Glutamatergic neuron (in vitro differentiated cells): ENCODE data around the gene PHF12. TPM values are rescaled to one million over a fixed set of nuclear protein-coding genes. Genes with fewer than 3 reads are reported as not detected.

Source experiments
- DNase-seq: peaks from one replicate; pipeline ENCODE4 v3.0.0; 2022
- H3K27ac Mint-ChIP-seq: one replicate; pipeline ENCODE4 v1.8.0; 2020; ENCODE audit warnings: mild to moderate bottlenecking, mixed read lengths, inconsistent platforms; ENCODE audit not compliant: unreplicated experiment
- H3K27me3 Mint-ChIP-seq: one replicate; pipeline ENCODE4 v1.8.0; 2020; ENCODE audit warnings: mild to moderate bottlenecking, moderate library complexity, mixed read lengths, inconsistent platforms; ENCODE audit not compliant: unreplicated experiment
- H3K36me3 Mint-ChIP-seq: one replicate; pipeline ENCODE4 v1.8.0; 2020; ENCODE audit warnings: mild to moderate bottlenecking, mixed read lengths, inconsistent platforms; ENCODE audit not compliant: unreplicated experiment
- H3K4me1 Mint-ChIP-seq: one replicate; pipeline ENCODE4 v1.8.0; 2020; ENCODE audit warnings: mild to moderate bottlenecking, low read depth, mixed read lengths, inconsistent platforms; ENCODE audit not compliant: unreplicated experiment
- H3K4me3 Mint-ChIP-seq: one replicate; pipeline ENCODE4 v1.8.0; 2020; ENCODE audit warnings: mild to moderate bottlenecking, mixed read lengths, inconsistent platforms; ENCODE audit not compliant: unreplicated experiment
- H3K9me3 Mint-ChIP-seq: one replicate; pipeline ENCODE4 v1.8.0; 2020; ENCODE audit warnings: mild to moderate bottlenecking, moderate library complexity, mixed read lengths, inconsistent platforms; ENCODE audit not compliant: unreplicated experiment
- total RNA-seq: library from RNA; stranded (reverse); fragmentation: NEBNext Ultra II Directional; extraction: Animal tissue kit (Norgen Biotek cat#: 25700); gene quantifications from one replicate; pipeline ENCODE4 v1.2.1, GENCODE V29; 2021; ENCODE audit not compliant: unreplicated experiment
- TF ChIP-seq, protein P1 (sequence below): fragments of 200-600 bp; sonication (generic); IDR thresholded peaks from one replicate; pipeline ENCODE4 v1.5.0; 2021; ENCODE audit not compliant: partially characterized antibody, unreplicated experiment

The PHF12 gene
- total RNA-seq, 1 donor from 2014 or later = 59.8 TPM

DNA sequence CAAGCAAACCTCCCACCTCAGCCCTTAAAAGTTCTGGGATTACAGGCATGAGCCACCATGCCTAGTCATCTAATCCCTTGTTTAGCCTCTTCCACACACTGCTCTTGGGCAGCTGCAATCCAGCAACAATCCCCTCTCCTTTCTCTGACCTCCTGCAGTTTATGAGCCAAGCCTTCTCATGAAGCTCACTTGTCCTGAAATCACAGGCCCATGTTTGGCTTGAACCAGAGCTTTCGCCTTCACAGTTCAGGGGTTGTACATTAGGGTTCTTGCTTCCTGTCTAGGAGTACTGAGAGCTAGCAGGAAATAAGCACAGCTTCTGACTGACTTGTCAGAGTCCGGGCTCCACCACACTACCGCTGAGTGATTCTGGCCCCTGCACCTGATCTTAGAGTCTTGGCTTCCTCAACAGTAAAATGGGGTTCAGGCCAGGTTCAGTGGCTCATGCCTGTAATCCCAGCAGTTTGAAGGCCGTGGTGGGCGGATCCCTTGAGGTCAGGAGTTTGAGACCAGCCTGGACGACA lies 80.2 kb downstream of the PHF12 start:
- Mint-ChIP-seq H3K27me3 (peaks cover 1% of the 10 kb centered on the region), H3K4me3 (no peak overlapping the region), H3K4me1 (peaks cover 5% of the 10 kb centered on the region), H3K27ac (no peak overlapping the region), H3K36me3 (peaks cover 4% of the 10 kb centered on the region), H3K9me3 (peaks cover 5% of the 10 kb centered on the region)
- TF ChIP-seq, protein P1, sequence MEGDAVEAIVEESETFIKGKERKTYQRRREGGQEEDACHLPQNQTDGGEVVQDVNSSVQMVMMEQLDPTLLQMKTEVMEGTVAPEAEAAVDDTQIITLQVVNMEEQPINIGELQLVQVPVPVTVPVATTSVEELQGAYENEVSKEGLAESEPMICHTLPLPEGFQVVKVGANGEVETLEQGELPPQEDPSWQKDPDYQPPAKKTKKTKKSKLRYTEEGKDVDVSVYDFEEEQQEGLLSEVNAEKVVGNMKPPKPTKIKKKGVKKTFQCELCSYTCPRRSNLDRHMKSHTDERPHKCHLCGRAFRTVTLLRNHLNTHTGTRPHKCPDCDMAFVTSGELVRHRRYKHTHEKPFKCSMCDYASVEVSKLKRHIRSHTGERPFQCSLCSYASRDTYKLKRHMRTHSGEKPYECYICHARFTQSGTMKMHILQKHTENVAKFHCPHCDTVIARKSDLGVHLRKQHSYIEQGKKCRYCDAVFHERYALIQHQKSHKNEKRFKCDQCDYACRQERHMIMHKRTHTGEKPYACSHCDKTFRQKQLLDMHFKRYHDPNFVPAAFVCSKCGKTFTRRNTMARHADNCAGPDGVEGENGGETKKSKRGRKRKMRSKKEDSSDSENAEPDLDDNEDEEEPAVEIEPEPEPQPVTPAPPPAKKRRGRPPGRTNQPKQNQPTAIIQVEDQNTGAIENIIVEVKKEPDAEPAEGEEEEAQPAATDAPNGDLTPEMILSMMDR = no peak
- DNase-seq = no peak

DNA sequence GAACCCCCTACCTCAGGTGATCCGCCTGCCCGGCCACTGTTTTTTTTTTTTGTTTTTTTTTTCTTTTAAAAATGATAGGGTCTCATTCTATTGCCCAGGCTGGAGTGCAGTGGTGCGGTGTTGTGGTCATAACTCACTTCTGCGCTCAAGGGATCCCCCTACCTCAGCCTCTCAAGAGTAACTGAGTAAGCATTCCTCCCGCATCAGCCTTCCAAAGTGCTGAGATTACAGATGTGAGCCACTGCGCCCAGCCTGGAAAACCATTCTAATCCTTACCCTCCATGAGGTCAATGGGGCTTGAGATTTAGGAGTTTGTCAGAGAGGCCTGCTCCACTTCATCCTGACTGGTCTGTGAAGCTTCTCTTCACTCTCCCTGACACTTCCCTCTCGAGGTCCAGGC lies 84.0 kb downstream of the PHF12 start:
- TF ChIP-seq, protein P1 = no peak
- Mint-ChIP-seq H3K36me3 (no peaks in the 10 kb centered on the region), H3K27me3 (peaks cover 1% of the 10 kb centered on the region), H3K9me3 (peaks cover 7% of the 10 kb centered on the region), H3K4me1 (peaks cover 4% of the 10 kb centered on the region), H3K4me3 (no peak overlapping the region), H3K27ac (no peak overlapping the region)
- DNase-seq = no peak

DNA sequence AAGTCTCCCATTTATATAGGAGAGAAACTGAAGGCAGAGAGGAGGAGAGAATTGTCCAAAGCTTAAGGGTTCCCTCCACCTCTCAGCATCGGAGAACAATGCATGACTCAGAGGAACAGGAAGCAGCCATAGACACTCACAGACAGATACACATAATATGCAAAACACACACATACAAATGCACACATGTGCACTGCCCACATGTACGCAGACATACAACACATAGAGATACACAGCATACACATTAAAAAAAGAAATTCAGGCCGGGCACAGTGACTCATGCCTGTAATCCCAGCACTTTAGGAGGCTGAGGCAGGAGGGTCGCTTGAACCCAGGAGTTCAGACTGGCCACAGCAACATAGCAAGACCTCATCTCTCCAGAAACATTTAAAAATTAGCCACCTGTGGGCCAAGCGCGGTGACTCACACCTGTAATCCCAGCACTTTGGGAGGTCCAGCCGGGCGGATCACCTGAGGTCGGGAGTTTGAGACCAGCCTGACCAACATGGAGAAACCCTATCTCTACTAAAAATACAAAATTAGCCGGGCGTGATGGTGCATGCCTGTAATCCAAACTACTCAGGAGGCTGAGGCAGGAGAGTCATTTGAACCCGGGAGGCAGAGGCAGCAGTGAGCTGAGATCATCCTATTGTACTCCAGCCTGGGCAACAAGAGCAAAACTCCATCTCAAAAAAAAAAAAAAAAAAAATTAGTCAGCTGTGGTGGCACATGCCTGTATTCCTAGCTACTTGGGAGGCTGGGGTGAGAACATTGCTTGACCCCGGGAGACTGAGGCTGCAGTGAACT lies 85.2 kb downstream of the PHF12 start:
- H3K27me3 Mint-ChIP-seq = peaks cover 1% of the 10 kb centered on the region
- H3K36me3 Mint-ChIP-seq = no peaks in the 10 kb centered on the region
- H3K4me1 Mint-ChIP-seq = peaks cover 7% of the 10 kb centered on the region
- DNase-seq = no peak
- H3K27ac Mint-ChIP-seq = no peak overlapping the region
- peaks cover 6% of the 10 kb centered on the region for H3K9me3 Mint-ChIP-seq
- TF ChIP-seq, protein P1 = no peak
- H3K4me3 Mint-ChIP-seq = no peak overlapping the region

DNA sequence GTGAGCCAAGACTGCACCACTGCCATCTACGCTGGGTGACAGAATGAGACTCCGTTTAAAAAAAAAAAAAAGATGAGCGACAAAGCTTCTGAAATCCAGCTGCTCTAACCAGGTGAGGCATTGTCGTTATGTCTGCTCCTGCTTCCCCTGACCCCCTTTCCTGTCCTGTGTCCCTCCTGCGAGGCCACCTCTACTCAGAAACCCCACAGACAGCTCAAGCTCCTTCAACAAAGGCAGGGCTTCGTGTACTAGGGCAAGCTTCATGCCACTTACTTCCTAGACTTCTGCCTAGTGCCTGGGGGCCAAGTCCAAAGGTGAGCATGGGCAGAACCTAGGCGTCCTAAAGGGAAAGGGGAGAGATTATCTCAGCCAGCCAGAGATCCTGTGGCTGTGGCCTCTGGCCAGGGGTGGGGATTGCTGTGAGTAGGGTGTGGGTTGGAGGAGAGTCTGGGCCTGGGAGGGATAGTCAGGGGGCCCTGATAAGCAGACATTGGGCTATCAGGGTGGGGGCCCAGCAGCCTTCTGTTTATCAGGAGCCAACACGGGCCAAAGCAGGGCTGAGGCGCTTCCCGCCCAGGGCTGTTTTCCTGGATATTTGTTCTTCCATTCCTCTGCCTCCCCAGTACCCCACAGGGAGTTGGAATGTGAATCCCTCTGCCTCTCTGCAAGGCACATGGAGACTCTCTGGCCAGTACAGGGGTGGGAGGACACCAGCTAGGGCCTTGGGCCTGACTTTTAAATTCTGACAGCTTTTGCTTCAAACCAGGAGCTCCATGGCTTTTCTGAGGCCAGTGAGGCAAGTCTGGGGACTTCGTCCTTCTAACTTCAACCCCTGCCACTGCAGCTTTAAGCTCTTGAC lies 86.1 kb downstream of the PHF12 start:
- TF ChIP-seq, protein P1 = no peak
- H3K4me1 Mint-ChIP-seq = peaks cover 7% of the 10 kb centered on the region
- no peak overlapping the region for H3K27ac Mint-ChIP-seq
- DNase-seq = no peak
- H3K27me3 Mint-ChIP-seq = no peaks in the 10 kb centered on the region
- H3K9me3 Mint-ChIP-seq = peaks cover 4% of the 10 kb centered on the region
- no peaks in the 10 kb centered on the region for H3K36me3 Mint-ChIP-seq
- H3K4me3 Mint-ChIP-seq = no peak overlapping the region
